ENCODE data around the gene EYS.

DNA sequence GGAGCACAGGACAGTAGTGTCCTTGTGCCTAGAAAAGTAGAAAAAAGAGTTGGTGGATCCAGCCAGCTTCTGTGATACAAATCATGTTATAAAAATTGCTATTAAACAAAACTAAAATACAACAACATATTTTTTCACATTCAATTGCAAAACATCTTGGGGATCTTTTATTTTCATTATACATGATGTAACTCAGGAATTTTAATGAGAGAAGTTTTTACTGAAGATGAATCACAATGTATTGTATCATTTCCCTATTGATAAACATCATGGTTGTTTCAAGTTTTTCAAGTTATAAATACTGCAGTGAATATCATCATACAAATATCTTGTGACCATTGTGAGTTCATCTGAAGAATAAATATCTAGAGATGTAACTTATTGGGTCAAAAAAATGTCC lies 1463.4 kb downstream of the EYS start:
- TF ChIP-seq TAF1 (conservative IDR thresholded peaks at IDR 0.05) = no peak
- TF ChIP-seq, protein P1, sequence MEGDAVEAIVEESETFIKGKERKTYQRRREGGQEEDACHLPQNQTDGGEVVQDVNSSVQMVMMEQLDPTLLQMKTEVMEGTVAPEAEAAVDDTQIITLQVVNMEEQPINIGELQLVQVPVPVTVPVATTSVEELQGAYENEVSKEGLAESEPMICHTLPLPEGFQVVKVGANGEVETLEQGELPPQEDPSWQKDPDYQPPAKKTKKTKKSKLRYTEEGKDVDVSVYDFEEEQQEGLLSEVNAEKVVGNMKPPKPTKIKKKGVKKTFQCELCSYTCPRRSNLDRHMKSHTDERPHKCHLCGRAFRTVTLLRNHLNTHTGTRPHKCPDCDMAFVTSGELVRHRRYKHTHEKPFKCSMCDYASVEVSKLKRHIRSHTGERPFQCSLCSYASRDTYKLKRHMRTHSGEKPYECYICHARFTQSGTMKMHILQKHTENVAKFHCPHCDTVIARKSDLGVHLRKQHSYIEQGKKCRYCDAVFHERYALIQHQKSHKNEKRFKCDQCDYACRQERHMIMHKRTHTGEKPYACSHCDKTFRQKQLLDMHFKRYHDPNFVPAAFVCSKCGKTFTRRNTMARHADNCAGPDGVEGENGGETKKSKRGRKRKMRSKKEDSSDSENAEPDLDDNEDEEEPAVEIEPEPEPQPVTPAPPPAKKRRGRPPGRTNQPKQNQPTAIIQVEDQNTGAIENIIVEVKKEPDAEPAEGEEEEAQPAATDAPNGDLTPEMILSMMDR (IDR thresholded peaks at IDR 0.05; ENCODE audit: low read depth, low read length, missing input control) = no peak
- TF ChIP-seq, protein P2, sequence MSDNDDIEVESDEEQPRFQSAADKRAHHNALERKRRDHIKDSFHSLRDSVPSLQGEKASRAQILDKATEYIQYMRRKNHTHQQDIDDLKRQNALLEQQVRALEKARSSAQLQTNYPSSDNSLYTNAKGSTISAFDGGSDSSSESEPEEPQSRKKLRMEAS (IDR thresholded peaks at IDR 0.05) = no peak
- TF ChIP-seq EGR1 (IDR thresholded peaks at IDR 0.05; ENCODE audit: low read depth in 2 of 2) = no peak
- no peak for TF ChIP-seq JUND (IDR thresholded peaks at IDR 0.05)
- TF ChIP-seq YY1 (IDR thresholded peaks at IDR 0.05) = no peak
- no peak for TF ChIP-seq FOXA1 (IDR thresholded peaks at IDR 0.05)
- TF ChIP-seq, protein P3, sequence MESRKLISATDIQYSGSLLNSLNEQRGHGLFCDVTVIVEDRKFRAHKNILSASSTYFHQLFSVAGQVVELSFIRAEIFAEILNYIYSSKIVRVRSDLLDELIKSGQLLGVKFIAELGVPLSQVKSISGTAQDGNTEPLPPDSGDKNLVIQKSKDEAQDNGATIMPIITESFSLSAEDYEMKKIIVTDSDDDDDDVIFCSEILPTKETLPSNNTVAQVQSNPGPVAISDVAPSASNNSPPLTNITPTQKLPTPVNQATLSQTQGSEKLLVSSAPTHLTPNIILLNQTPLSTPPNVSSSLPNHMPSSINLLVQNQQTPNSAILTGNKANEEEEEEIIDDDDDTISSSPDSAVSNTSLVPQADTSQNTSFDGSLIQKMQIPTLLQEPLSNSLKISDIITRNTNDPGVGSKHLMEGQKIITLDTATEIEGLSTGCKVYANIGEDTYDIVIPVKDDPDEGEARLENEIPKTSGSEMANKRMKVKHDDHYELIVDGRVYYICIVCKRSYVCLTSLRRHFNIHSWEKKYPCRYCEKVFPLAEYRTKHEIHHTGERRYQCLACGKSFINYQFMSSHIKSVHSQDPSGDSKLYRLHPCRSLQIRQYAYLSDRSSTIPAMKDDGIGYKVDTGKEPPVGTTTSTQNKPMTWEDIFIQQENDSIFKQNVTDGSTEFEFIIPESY (IDR thresholded peaks at IDR 0.05) = no peak
- TF ChIP-seq RXRA (IDR thresholded peaks at IDR 0.05) = no peak
- TF ChIP-seq, protein P4, sequence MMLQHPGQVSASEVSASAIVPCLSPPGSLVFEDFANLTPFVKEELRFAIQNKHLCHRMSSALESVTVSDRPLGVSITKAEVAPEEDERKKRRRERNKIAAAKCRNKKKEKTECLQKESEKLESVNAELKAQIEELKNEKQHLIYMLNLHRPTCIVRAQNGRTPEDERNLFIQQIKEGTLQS (IDR thresholded peaks at IDR 0.05) = no peak
- TF ChIP-seq FOXA2 (IDR thresholded peaks at IDR 0.05) = no peak
